Prostate gland (tissue), 2 donors: ENCODE measurements around the gene NCOR1. TPM values are rescaled to one million over a fixed set of nuclear protein-coding genes. Genes with fewer than 3 reads are reported as not detected.

ENCODE experiments used
- DNase-seq: peaks from one replicate; pipeline ENCODE4 v3.0.0-alpha.2; 2019; ENCODE audit warnings: low spot score
- H3K27ac ChIP-seq, 2 donors: fragments of 200-600 bp; sonication (generic); 2 replicates each; pipeline ENCODE4 v1.5.1; 2017 to 2019
- H3K27me3 ChIP-seq: fragments of 200-600 bp; sonication (generic); replicated peaks from 2 replicates; pipeline ENCODE4 v1.5.1; 2019; ENCODE audit not compliant: insufficient read depth
- H3K36me3 ChIP-seq, 2 donors: fragments of 200-600 bp; sonication (generic); 1 replicate in 1 of 2; 2 replicates in 1 of 2; pipeline versions ENCODE4 v1.5.1 to v1.8.1; 2017 to 2019
- H3K4me1 ChIP-seq: fragments of 200-600 bp; sonication (generic); replicated peaks from 2 replicates; pipeline ENCODE4 v1.5.1; 2019
- H3K4me3 ChIP-seq, 2 donors: fragments of 200-600 bp; sonication (generic); 2 replicates each; pipeline ENCODE4 v1.5.1; 2017 to 2019
- H3K9me3 ChIP-seq: fragments of 200-600 bp; sonication (generic); 2 replicates; pipeline ENCODE4 v1.5.1; 2017
- POLR2A ChIP-seq: fragments of 450-650 bp; IDR thresholded peaks from one replicate; pipeline ENCODE4 v1.6.1; 2016; ENCODE audit warnings: antibody characterized with exemption, mild to moderate bottlenecking
- POLR2AphosphoS5 ChIP-seq: sonication (generic); formaldehyde crosslinking; IDR thresholded peaks from one replicate; pipeline ENCODE4 v1.6.1; 2017; ENCODE audit warnings: antibody characterized with exemption
- WGBS: methylation state at CpG from one replicate; pipeline ENCODE4 v1.1.5; 2018; 5-methylcytosine and 5-hydroxymethylcytosine counted together
- intact Hi-C: fragments of 100-400 bp; cut with DNase I; formaldehyde crosslinking; loops from one replicate; pipeline ENCODE4 v1.14.2; 2022
- total RNA-seq, 2 donors: library from RNA; depleted of rRNA; stranded (reverse); fragments of >200 nt; gene quantifications; one replicate each; pipeline ENCODE4 v1.1.0, GENCODE V29; 2016
- TF ChIP-seq, protein P1 (sequence below), 4 experiments: fragments of 200-600 bp in 2 of 4; fragments of 450-650 bp in 2 of 4; sonication (generic) in 2 of 4; IDR thresholded peaks; 1 replicate in 3 of 4; 2 replicates in 1 of 4; pipeline ENCODE4 v1.5.1; 2016 to 2019; ENCODE audit warnings: antibody characterized with exemption in 4 of 4, mild to moderate bottlenecking in 2 of 4, moderate library complexity in 2 of 4

NCOR1 gene
- total RNA-seq, 2 donors from 2014 or later: 123 to 209 TPM

DNA sequence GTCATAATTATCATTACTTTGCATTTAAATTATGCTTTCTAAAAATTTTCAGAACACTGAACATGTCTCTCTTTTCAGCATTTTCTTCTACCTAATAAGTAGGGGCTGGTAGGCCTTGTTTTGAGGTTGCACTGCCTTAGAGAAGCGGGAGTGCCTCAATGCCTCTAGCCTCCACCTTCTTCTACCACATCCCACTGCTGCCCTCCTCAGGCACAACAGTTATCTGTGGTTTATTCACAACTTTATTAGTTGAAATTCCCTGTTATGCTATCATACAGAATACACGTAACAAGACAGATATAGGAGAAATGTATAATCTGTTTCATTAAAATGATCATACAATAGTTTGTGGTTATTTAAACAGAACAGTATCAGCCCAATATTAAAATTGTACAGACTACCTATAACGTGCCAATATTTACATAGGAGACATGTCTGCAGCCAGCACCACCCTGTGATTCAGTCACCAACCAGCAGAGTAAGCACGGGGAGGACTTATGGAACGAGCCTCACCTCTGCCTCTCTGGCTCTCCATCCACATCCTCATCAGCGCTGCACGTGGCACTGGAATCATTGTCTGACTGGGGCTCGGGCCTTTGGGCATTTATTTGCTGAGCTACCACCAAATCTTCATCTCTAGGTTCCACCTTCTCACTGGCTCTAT lies 114.5 kb downstream of the NCOR1 start:
- no peaks in the 10 kb centered on the region for H3K4me1 ChIP-seq
- no peak for DNase-seq
- H3K36me3 ChIP-seq: peaks cover 0 to 6% of the 10 kb centered on the region in 2 donors
- H3K4me3 ChIP-seq: no peak overlapping the region
- H3K9me3 ChIP-seq: no peaks in the 10 kb centered on the region
- TF ChIP-seq POLR2A (no peak), POLR2AphosphoS5 (no peak)
- TF ChIP-seq, protein P1, sequence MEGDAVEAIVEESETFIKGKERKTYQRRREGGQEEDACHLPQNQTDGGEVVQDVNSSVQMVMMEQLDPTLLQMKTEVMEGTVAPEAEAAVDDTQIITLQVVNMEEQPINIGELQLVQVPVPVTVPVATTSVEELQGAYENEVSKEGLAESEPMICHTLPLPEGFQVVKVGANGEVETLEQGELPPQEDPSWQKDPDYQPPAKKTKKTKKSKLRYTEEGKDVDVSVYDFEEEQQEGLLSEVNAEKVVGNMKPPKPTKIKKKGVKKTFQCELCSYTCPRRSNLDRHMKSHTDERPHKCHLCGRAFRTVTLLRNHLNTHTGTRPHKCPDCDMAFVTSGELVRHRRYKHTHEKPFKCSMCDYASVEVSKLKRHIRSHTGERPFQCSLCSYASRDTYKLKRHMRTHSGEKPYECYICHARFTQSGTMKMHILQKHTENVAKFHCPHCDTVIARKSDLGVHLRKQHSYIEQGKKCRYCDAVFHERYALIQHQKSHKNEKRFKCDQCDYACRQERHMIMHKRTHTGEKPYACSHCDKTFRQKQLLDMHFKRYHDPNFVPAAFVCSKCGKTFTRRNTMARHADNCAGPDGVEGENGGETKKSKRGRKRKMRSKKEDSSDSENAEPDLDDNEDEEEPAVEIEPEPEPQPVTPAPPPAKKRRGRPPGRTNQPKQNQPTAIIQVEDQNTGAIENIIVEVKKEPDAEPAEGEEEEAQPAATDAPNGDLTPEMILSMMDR (IDR thresholded peaks at IDR 0.05): no peak
- H3K27ac ChIP-seq: no peak overlapping the region
- 80% methylated on average over 8 of the region's 8 CpGs for WGBS
- no peaks in the 10 kb centered on the region for H3K27me3 ChIP-seq
- intact Hi-C loops: no loop called here

- TF ChIP-seq POLR2A (no peak), POLR2AphosphoS5 (no peak)
- TF ChIP-seq, protein P1 (IDR thresholded peaks at IDR 0.05): no peak
- H3K36me3 ChIP-seq: no peaks in the 10 kb centered on the region
- intact Hi-C loops: no loop called here
These were observed 123.6 kb downstream of the NCOR1 start for GRCh38 chr17:16091773-16092172.

GRCh38 chr17:16086957-16087356 lies 128.4 kb downstream of the NCOR1 start:
- H3K27me3 ChIP-seq: no peaks in the 10 kb centered on the region
- no peaks in the 10 kb centered on the region for H3K36me3 ChIP-seq
- no peaks in the 10 kb centered on the region for H3K9me3 ChIP-seq
- 84% methylated on average over 10 of the region's 10 CpGs for WGBS
- no peak overlapping the region for H3K4me3 ChIP-seq
- no peak for DNase-seq
- TF ChIP-seq, protein P1 (IDR thresholded peaks at IDR 0.05): no peak
- no peak for TF ChIP-seq POLR2AphosphoS5
- TF ChIP-seq POLR2A: no peak
- H3K27ac ChIP-seq: no peak overlapping the region
- intact Hi-C loops: no loop called here
- H3K4me1 ChIP-seq: no peaks in the 10 kb centered on the region

More at GRCh38 chr17:16091773-16092172, 123.6 kb downstream of the NCOR1 start:
- no peak for DNase-seq
- WGBS: over 99% methylated on average over 4 of the region's 4 CpGs
- H3K27me3 ChIP-seq: no peaks in the 10 kb centered on the region
- H3K27ac ChIP-seq: no peak overlapping the region
- H3K4me1 ChIP-seq: no peaks in the 10 kb centered on the region
- H3K9me3 ChIP-seq: no peaks in the 10 kb centered on the region
- no peak overlapping the region for H3K4me3 ChIP-seq

DNA sequence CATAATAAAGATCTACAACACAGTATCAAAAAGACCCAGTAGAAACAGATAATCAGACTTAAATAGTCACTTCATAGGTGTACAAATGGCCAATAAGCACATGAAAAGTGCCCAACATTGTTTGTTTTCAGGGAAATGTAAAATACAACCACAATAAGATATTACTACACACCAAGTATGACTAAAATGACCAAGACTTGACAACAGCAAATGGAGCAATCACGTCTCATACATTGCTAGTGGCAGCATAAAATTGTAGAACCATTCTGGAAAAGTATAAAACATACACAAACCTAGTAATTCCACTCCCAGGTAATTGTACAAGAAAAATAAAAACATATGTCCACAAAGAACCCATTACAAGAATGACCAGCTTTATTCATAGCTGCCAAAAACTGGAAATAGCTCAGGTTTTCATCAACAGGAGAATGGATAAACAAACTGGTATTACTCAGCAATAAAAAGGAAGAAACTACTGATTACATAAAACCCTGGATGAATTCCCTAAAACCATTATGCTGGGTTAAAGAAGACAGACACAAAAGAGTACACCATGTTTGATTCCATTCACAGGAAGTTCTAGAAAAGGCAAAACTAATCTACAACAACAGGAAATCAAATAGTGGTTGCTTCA lies 130.2 kb downstream of the NCOR1 start:
- 55% methylated on average over 1 of the region's 1 CpG for WGBS
- H3K27ac ChIP-seq: peak overlapping the region; percentile 20 to 69
- DNase-seq: no peak
- no peaks in the 10 kb centered on the region for H3K4me1 ChIP-seq
- H3K36me3 ChIP-seq: peaks cover 0 to 3% of the 10 kb centered on the region in 2 donors
- intact Hi-C loops: no loop called here
- H3K4me3 ChIP-seq: no peak overlapping the region
- no peaks in the 10 kb centered on the region for H3K9me3 ChIP-seq
- TF ChIP-seq, protein P1 (IDR thresholded peaks at IDR 0.05): no peak
- TF ChIP-seq POLR2A (no peak), POLR2AphosphoS5 (peak; percentile 56)
- H3K27me3 ChIP-seq: no peaks in the 10 kb centered on the region

DNA sequence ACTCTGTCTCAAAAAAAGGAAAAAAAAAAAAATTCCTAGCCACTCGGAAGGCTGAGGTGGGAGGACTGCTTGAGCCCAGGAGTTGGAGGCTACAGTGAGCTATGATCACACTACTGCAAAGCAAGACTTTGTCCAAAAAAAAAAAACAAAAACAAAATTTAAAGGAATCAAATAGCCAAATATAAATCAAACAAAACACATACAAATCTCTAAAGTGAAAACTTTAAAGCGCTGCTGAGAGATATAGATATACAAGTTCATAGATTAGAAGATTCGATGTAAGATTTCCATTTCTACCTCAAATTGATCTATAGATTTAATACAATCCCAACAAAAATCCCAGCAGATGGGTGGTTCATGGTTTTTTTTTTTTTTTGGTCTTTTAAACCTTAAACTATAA lies 132.1 kb downstream of the NCOR1 start:
- intact Hi-C loops: no loop called here
- Histone ChIP-seq H3K4me1 (no peaks in the 10 kb centered on the region), H3K27ac (no peak overlapping the region)

More for the DNA sequence above, 132.1 kb downstream of the NCOR1 start:
- H3K9me3 ChIP-seq: no peaks in the 10 kb centered on the region
- DNase-seq: no peak
- H3K4me3 ChIP-seq: no peak overlapping the region
- H3K36me3 ChIP-seq: peaks cover 0 to 9% of the 10 kb centered on the region in 2 donors
- 99% methylated on average over 3 of the region's 3 CpGs for WGBS
- TF ChIP-seq POLR2A (no peak), POLR2AphosphoS5 (no peak)
- TF ChIP-seq, protein P1 (IDR thresholded peaks at IDR 0.05): no peak
- H3K27me3 ChIP-seq: no peaks in the 10 kb centered on the region
